CD8-positive, alpha-beta memory T cell (primary cell): ENCODE measurements around the gene SLC8A1. TPM values are rescaled to one million over a fixed set of nuclear protein-coding genes. Genes with fewer than 3 reads are reported as not detected.

Experiments used
- CTCF ChIA-PET: fragments of 350-600 bp; sonication (Branson Sonifier 250); formaldehyde crosslinking; loops from one replicate; lab custom pipeline; 2021; ENCODE audit warnings: antibody characterized with exemption; lab: Charles Lee
- POLR2A ChIA-PET: fragments of 350-600 bp; sonication (Branson Sonifier 250); formaldehyde crosslinking; loops from one replicate; lab custom pipeline; 2021; ENCODE audit warnings: antibody characterized with exemption; lab: Charles Lee
- DNase-seq, 5 donors: peaks; one replicate each; pipeline versions ENCODE4 v3.0.0 to v3.0.0-alpha.2; 2020 to 2022; ENCODE audit warnings: mixed read lengths in 1 of 5
- H3K27ac ChIP-seq: one replicate; pipeline ENCODE4 v1.7.0; 2013; ENCODE audit warnings: low read depth, mild to moderate bottlenecking, low read length, moderate library complexity
- H3K27me3 ChIP-seq: 2 replicates; pipeline ENCODE4 v1.7.0; 2013; ENCODE audit warnings: low read length, mild to moderate bottlenecking; ENCODE audit not compliant: insufficient read depth, poor library complexity, severe bottlenecking
- H3K36me3 ChIP-seq: 2 replicates; pipeline ENCODE4 v1.7.0; 2013; ENCODE audit warnings: mild to moderate bottlenecking, low read length, moderate library complexity; ENCODE audit not compliant: insufficient read depth
- H3K4me1 ChIP-seq: 2 replicates; pipeline ENCODE4 v1.7.0; 2013; ENCODE audit warnings: mild to moderate bottlenecking, low read length, moderate library complexity; ENCODE audit not compliant: insufficient read depth
- H3K4me3 ChIP-seq: 2 replicates; pipeline ENCODE4 v1.7.0; 2013; ENCODE audit warnings: mild to moderate bottlenecking, low read length
- H3K9me3 ChIP-seq: 2 replicates; pipeline ENCODE4 v1.7.0; 2013; ENCODE audit warnings: mild to moderate bottlenecking, low read length
- H3K27ac Mint-ChIP-seq, 8 donors: one replicate each; pipeline ENCODE4 v1.8.0; 2020 to 2021; ENCODE audit warnings: mixed read lengths in 8 of 8, mild to moderate bottlenecking in 6 of 8, inconsistent platforms in 3 of 8, moderate library complexity in 3 of 8
- H3K27me3 Mint-ChIP-seq, 2 donors: one replicate each; pipeline ENCODE4 v1.8.0; 2020 to 2021; ENCODE audit warnings: mixed read lengths in 2 of 2, mild to moderate bottlenecking in 1 of 2, moderate library complexity in 1 of 2
- H3K36me3 Mint-ChIP-seq, 3 donors: one replicate each; pipeline ENCODE4 v1.8.0; 2020 to 2021; ENCODE audit warnings: mixed read lengths in 3 of 3, inconsistent platforms in 1 of 3, mild to moderate bottlenecking in 1 of 3
- H3K4me1 Mint-ChIP-seq, 3 donors: one replicate each; pipeline ENCODE4 v1.8.0; 2020 to 2021; ENCODE audit warnings: mixed read lengths in 3 of 3, inconsistent platforms in 1 of 3, mild to moderate bottlenecking in 1 of 3
- H3K4me3 Mint-ChIP-seq, 7 donors: one replicate each; pipeline ENCODE4 v1.8.0; 2020 to 2021; ENCODE audit warnings: mixed read lengths in 7 of 7, mild to moderate bottlenecking in 6 of 7, moderate library complexity in 4 of 7, inconsistent platforms in 2 of 7
- H3K9me3 Mint-ChIP-seq, 5 donors: one replicate each; pipeline ENCODE4 v1.8.0; 2020 to 2022; ENCODE audit warnings: mixed read lengths in 5 of 5, mild to moderate bottlenecking in 3 of 5, moderate library complexity in 2 of 5, inconsistent platforms in 1 of 5
- polyA plus RNA-seq: library from polyadenylated mRNA; unstranded; fragments of 300-500 nt; fragmentation: Illumina TruSeq; gene quantifications from one replicate; pipeline ENCODE4 v1.2.3, GENCODE V29; 2021
- total RNA-seq, 2 experiments: library from RNA; stranded (reverse); gene quantifications; one replicate each; pipeline ENCODE4 v1.2.3, GENCODE V29; 2021

Gene SLC8A1
- total and polyA plus RNA-seq, 3 experiments from 2014 or later: 0.15 to 0.22 TPM; not detected in 1

DNA sequence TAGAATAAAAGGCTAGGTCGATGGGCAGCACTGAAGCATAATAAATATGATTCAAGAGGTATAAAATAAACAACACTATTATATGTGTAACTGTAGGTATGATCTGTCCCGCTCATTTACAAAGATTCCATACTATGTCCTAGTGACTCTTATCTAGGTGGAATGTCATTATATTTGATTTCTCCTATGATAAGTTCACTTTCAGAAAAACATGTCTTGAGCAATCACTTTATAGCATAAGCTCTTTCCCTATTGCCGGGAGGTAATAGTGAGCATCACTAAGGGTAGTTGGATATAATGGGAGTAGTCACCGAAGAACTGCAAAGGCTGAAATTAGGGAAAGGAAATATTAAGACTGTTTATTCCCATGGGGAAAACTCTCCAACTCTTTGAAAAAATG lies 342.5 kb downstream of the SLC8A1 start:
- ChIA-PET CTCF (no interaction called here), POLR2A (no interaction called here)
- H3K4me3 ChIP-seq: no peak overlapping the region
- Mint-ChIP-seq H3K4me1 (no peaks in the 10 kb centered on the region), H3K4me3 (no peak overlapping the region), H3K36me3 (no peaks in the 10 kb centered on the region), H3K27ac (no peak overlapping the region), H3K27me3 (peaks cover 0 to 2% of the 10 kb centered on the region in 2 donors), H3K9me3 (peaks cover 0 to 6% (median 2%) of the 10 kb centered on the region in 5 donors)
- no peaks in the 10 kb centered on the region for H3K4me1 ChIP-seq
- DNase-seq: no peak
- no peaks in the 10 kb centered on the region for H3K36me3 ChIP-seq
- H3K9me3 ChIP-seq: no peaks in the 10 kb centered on the region
- no peaks in the 10 kb centered on the region for H3K27me3 ChIP-seq
- H3K27ac ChIP-seq: no peak overlapping the region

DNA sequence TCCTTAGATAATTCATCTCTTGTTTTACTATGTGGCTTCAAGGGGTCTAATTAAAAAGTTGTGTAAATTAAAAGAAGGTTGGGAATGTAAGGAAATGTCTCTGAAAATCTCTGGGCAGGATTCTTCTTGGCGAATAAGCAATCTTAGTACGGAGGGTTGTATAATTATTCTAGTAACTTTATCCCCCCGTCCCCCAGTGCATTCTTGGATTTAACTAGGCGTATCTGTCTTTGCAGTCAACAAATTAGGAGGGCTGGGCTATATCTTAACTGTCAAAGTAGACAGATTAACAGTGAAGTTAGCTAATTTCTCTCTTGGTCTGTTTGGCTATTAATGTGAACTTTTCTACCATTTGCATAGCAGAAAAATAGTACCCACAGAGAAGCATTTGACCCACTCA lies 343.0 kb downstream of the SLC8A1 start:
- no peaks in the 10 kb centered on the region for H3K27me3 ChIP-seq
- Mint-ChIP-seq H3K27ac (no peak overlapping the region), H3K4me3 (no peak overlapping the region), H3K9me3 (peaks cover 0 to 5% (median under 1%) of the 10 kb centered on the region in 5 donors), H3K27me3 (peaks cover 0 to 2% of the 10 kb centered on the region in 2 donors), H3K36me3 (no peaks in the 10 kb centered on the region), H3K4me1 (no peaks in the 10 kb centered on the region)
- H3K27ac ChIP-seq: no peak overlapping the region
- H3K4me3 ChIP-seq: no peak overlapping the region
- H3K4me1 ChIP-seq: no peaks in the 10 kb centered on the region
- ChIA-PET CTCF (no interaction called here), POLR2A (no interaction called here)
- no peaks in the 10 kb centered on the region for H3K9me3 ChIP-seq
- no peak for DNase-seq
- no peaks in the 10 kb centered on the region for H3K36me3 ChIP-seq

DNA sequence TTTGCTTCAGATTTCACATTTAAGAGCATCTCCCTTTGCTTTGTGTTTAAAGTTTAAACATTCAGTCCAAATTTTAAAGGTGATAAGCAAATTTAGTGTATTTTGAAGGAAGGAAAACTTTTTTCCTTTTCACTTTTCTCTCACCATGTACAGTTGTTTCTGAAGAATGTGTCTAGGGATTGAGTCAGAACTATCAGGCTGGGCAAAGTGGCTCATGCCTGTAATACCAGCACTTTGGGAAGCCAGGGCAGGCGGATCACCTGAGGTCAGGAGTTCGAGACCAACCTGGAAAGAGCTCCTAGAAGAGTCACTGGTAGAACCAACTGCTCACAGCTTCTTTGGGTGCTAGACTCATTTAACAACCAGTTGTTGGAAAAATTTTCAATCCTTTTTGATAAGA lies 345.8 kb downstream of the SLC8A1 start:
- Histone ChIP-seq H3K4me3 (no peak overlapping the region), H3K27me3 (no peaks in the 10 kb centered on the region), H3K27ac (no peak overlapping the region), H3K36me3 (no peaks in the 10 kb centered on the region), H3K9me3 (no peaks in the 10 kb centered on the region), H3K4me1 (no peaks in the 10 kb centered on the region)
- H3K27me3 Mint-ChIP-seq: peaks cover 0 to 2% of the 10 kb centered on the region in 2 donors
- H3K36me3 Mint-ChIP-seq: no peaks in the 10 kb centered on the region
- peaks cover 0 to 3% (median 0%) of the 10 kb centered on the region in 5 donors for H3K9me3 Mint-ChIP-seq
- no peaks in the 10 kb centered on the region for H3K4me1 Mint-ChIP-seq
- no peak overlapping the region for H3K27ac Mint-ChIP-seq
- POLR2A ChIA-PET: no interaction called here
- no peak for DNase-seq
- CTCF ChIA-PET: no interaction called here
- no peak overlapping the region for H3K4me3 Mint-ChIP-seq

DNA sequence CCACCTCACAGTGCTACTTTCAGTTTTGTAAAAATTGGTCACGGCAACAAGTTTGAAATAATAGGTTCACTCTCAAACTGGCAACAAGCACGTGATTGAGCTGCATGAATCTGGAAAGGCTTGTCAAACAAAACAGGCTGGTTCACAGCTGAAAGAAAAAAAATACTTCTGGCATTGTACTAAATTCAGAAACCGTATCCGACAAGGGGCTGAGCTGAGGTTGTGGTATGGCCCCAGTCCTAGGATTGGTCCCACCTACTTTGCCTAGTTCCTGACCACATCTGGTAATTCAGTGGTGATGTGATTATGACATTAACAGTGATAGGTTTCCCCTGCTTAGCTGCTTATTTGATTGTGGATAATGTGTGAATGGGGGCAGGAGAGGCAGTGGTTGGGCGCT lies 346.3 kb downstream of the SLC8A1 start:
- no peak for DNase-seq
- Histone ChIP-seq H3K4me3 (no peak overlapping the region), H3K4me1 (no peaks in the 10 kb centered on the region), H3K9me3 (no peaks in the 10 kb centered on the region), H3K27me3 (no peaks in the 10 kb centered on the region), H3K36me3 (no peaks in the 10 kb centered on the region), H3K27ac (no peak overlapping the region)
- Mint-ChIP-seq H3K27ac (no peak overlapping the region), H3K4me1 (no peaks in the 10 kb centered on the region), H3K36me3 (no peaks in the 10 kb centered on the region), H3K4me3 (no peak overlapping the region), H3K9me3 (peaks cover 0 to 3% (median 0%) of the 10 kb centered on the region in 5 donors), H3K27me3 (peaks cover 0 to 2% of the 10 kb centered on the region in 2 donors)
- ChIA-PET POLR2A (no interaction called here), CTCF (no interaction called here)

DNA sequence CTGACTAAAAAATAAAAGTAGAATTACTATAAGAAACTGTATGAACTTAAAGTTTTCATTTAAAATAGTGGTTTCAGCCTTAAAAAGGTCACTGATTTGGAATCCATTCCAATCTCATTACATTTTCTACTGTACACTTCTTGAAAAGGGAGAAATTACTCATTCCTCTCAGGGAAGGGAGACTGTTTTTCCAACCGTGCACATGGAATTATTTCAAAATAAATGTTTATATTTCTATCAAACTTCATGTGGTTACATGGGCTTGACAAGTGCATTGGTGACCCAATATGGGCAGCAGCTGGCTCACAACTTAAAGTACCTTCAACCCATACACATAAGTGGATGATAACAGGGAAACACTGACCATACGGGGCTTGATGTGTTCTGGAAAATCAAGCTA lies 348.3 kb downstream of the SLC8A1 start:
- CTCF ChIA-PET: no interaction called here
- no peaks in the 10 kb centered on the region for H3K4me1 ChIP-seq
- H3K9me3 ChIP-seq: no peaks in the 10 kb centered on the region
- H3K27ac Mint-ChIP-seq: no peak overlapping the region
- H3K36me3 Mint-ChIP-seq: no peaks in the 10 kb centered on the region
- no peak for DNase-seq
- H3K27ac ChIP-seq: no peak overlapping the region
- H3K27me3 ChIP-seq: no peaks in the 10 kb centered on the region
- no peaks in the 10 kb centered on the region for H3K36me3 ChIP-seq
- H3K9me3 Mint-ChIP-seq: peaks cover 0 to 3% (median 0%) of the 10 kb centered on the region in 5 donors
- no peaks in the 10 kb centered on the region for H3K4me1 Mint-ChIP-seq
- H3K4me3 ChIP-seq: no peak overlapping the region
- POLR2A ChIA-PET: no interaction called here
- H3K4me3 Mint-ChIP-seq: no peak overlapping the region
- H3K27me3 Mint-ChIP-seq: peaks cover 0 to 2% of the 10 kb centered on the region in 2 donors

DNA sequence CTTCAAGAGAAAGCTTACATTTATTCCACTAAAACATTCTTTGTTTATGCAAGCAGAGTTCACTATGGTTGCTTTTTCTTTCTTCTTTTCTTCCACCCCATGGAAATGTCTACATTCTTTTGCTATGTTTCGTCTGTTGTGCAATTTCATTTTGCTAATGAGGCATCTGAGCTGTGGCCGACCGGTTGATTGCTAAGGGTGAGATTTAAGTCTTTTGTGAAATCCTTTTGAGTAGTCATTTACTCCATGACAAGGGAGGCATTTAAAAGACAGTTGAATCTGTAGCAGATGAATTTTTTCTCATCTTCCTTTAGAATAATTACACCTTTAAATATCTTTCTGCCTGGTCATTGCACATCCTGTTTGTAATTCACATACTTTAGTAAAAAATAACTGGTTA lies 348.7 kb downstream of the SLC8A1 start:
- DNase-seq: no peak
- ChIA-PET CTCF (no interaction called here), POLR2A (no interaction called here)
- Histone ChIP-seq H3K4me3 (no peak overlapping the region), H3K36me3 (no peaks in the 10 kb centered on the region), H3K27me3 (no peaks in the 10 kb centered on the region), H3K9me3 (no peaks in the 10 kb centered on the region), H3K27ac (no peak overlapping the region), H3K4me1 (no peaks in the 10 kb centered on the region)
- Mint-ChIP-seq H3K27ac (no peak overlapping the region), H3K4me3 (no peak overlapping the region), H3K4me1 (no peaks in the 10 kb centered on the region), H3K36me3 (no peaks in the 10 kb centered on the region), H3K9me3 (peaks cover 0 to 3% (median 0%) of the 10 kb centered on the region in 5 donors), H3K27me3 (peaks cover 0 to 2% of the 10 kb centered on the region in 2 donors)

DNA sequence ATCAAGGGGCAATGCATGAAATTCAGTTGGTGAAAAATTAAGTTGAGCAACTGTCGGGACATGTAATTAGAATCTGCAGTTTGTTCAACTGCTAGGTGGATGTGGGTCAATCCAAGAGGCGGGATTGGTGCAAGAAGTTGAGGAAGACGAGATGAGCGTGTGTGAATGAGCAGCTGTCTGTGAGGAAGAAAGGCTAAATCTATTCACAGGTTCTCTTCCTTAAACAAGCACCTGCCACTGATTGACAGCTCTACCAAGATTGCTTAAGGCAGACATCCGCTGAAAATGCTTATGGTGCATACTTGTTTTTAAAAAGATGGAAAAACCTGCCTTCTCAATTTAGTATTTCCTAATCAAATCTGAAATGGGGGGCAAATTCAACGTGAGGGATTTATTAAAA lies 349.4 kb downstream of the SLC8A1 start:
- POLR2A ChIA-PET: no interaction called here

DNA sequence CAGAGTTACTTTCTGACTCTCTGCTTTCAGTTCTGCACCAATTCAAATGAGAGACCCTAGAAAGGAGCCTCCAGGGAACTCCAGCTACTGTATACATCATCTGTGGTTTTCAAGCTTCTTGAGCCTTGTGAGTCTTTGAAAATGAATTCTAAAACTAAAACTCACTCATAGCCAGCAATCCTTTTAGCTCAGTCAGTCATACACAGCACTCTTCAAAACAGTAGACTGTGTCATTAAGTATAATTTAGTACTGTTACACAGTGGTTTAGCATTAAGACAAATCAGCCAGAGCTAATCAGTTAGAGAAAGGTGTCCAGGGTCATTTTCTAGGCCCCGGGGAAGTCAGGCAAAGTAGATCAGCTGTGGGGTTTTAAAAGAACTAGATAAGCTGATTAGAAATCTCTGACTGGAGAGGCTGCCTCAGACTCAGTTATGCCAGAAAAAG lies 350.7 kb downstream of the SLC8A1 start:
- no peak for DNase-seq
- Mint-ChIP-seq H3K4me3 (no peak overlapping the region), H3K36me3 (no peaks in the 10 kb centered on the region), H3K27ac (no peak overlapping the region), H3K4me1 (no peaks in the 10 kb centered on the region), H3K9me3 (peaks cover 0 to 3% (median 0%) of the 10 kb centered on the region in 5 donors), H3K27me3 (peaks cover 0 to 2% of the 10 kb centered on the region in 2 donors)
- Histone ChIP-seq H3K36me3 (no peaks in the 10 kb centered on the region), H3K9me3 (no peaks in the 10 kb centered on the region), H3K4me1 (no peaks in the 10 kb centered on the region), H3K27ac (no peak overlapping the region), H3K27me3 (no peaks in the 10 kb centered on the region), H3K4me3 (no peak overlapping the region)
- ChIA-PET CTCF (no interaction called here), POLR2A (no interaction called here)

More for the DNA sequence above, 349.4 kb downstream of the SLC8A1 start:
- H3K4me3 ChIP-seq: no peak overlapping the region
- Mint-ChIP-seq H3K4me3 (no peak overlapping the region), H3K27ac (no peak overlapping the region), H3K9me3 (peaks cover 0 to 3% (median 0%) of the 10 kb centered on the region in 5 donors), H3K27me3 (peaks cover 0 to 2% of the 10 kb centered on the region in 2 donors), H3K36me3 (no peaks in the 10 kb centered on the region), H3K4me1 (no peaks in the 10 kb centered on the region)
- CTCF ChIA-PET: no interaction called here
- no peaks in the 10 kb centered on the region for H3K9me3 ChIP-seq
- DNase-seq: no peak
- no peak overlapping the region for H3K27ac ChIP-seq
- H3K27me3 ChIP-seq: no peaks in the 10 kb centered on the region
- no peaks in the 10 kb centered on the region for H3K36me3 ChIP-seq
- H3K4me1 ChIP-seq: no peaks in the 10 kb centered on the region
